Activated T-cell treated with anti-CD3 and anti-CD28 coated beads for 4 hours (primary cell): ENCODE results near the gene TEC.
"Not testable (repeated sequence)": the region's sequence is repeated elsewhere in the genome, so short reads cannot be mapped to it uniquely, and the experiment has no call there.

Source experiments
- DNase-seq: peaks from one replicate; pipeline ENCODE4 v3.0.0-alpha.2; 2020

The TEC gene

GRCh38 chr4:48237996-48238645, 31.5 kb downstream of the TEC start:
- DNase-seq = no peak

GRCh38 chr4:48235050-48235449, 34.6 kb downstream of the TEC start:
- no peak for DNase-seq

GRCh38 chr4:48234575-48234974, 35.1 kb downstream of the TEC start:
- DNase-seq = no peak

GRCh38 chr4:48228949-48229348, 40.7 kb downstream of the TEC start:
- DNase-seq = no peak

- no peak for DNase-seq
These were observed 42.0 kb downstream of the TEC start for GRCh38 chr4:48227662-48228061.

- no peak for DNase-seq
These were observed 43.4 kb downstream of the TEC start for GRCh38 chr4:48226199-48226598.

GRCh38 chr4:48225368-48226141, 44.1 kb downstream of the TEC start:
- DNase-seq = no peak

- no peak for DNase-seq
These were observed 45.0 kb downstream of the TEC start for GRCh38 chr4:48224606-48225005.

GRCh38 chr4:48223633-48224295, 45.9 kb downstream of the TEC start:
- DNase-seq = no peak

- no peak for DNase-seq
These were observed 47.1 kb downstream of the TEC start for GRCh38 chr4:48222491-48222890.

GRCh38 chr4:48219430-48219829, 50.2 kb downstream of the TEC start:
- not testable (repeated sequence) for DNase-seq

- no peak for DNase-seq
These were observed 53.1 kb downstream of the TEC start for GRCh38 chr4:48216563-48216962.

- DNase-seq = no peak
These were observed 53.7 kb downstream of the TEC start for GRCh38 chr4:48215977-48216376.

- DNase-seq = no peak
These were observed 57.5 kb downstream of the TEC start for GRCh38 chr4:48212165-48212564.

GRCh38 chr4:48210966-48211328, 58.7 kb downstream of the TEC start:
- DNase-seq = no peak

- DNase-seq = no peak
These were observed 64.0 kb downstream of the TEC start for GRCh38 chr4:48205626-48206025.

- no peak for DNase-seq
These were observed 64.5 kb downstream of the TEC start for GRCh38 chr4:48205107-48205506.

- no peak for DNase-seq
These were observed 65.8 kb downstream of the TEC start for GRCh38 chr4:48203819-48204218.

- DNase-seq = no peak
These were observed 71.9 kb downstream of the TEC start for GRCh38 chr4:48197643-48198237.

- no peak for DNase-seq
These were observed 72.7 kb downstream of the TEC start for GRCh38 chr4:48196758-48197504.

GRCh38 chr4:48195853-48196252, 73.8 kb downstream of the TEC start:
- no peak for DNase-seq

GRCh38 chr4:48195374-48195773, 74.3 kb downstream of the TEC start:
- DNase-seq = no peak

GRCh38 chr4:48194971-48195370, 74.7 kb downstream of the TEC start:
- no peak for DNase-seq
